Loucy (cell line): Measurements from ENCODE around the gene PCP4L1.

ENCODE experiments used
- CTCF ChIP-seq: fragments of 200-600 bp; sonication (generic); conservative IDR thresholded peaks from 2 replicates; pipeline ENCODE4 v1.5.1; 2014; ENCODE audit warnings: mild to moderate bottlenecking, antibody characterized with exemption, low read length
- EZH2phosphoT487 ChIP-seq: fragments of 200-600 bp; IDR thresholded peaks from 2 replicates; pipeline ENCODE4 v1.6.1; 2018; ENCODE audit warnings: antibody characterized with exemption, mild to moderate bottlenecking, moderate library complexity, borderline replicate concordance

- TF ChIP-seq CTCF (no peak), EZH2phosphoT487 (no peak)
These were observed 25.4 kb upstream of the PCP4L1 start for GRCh38 chr1:161233102-161233501.
